Panc1 (cell line): Measurements from ENCODE around the gene TMED9. TPM values are rescaled to one million over a fixed set of nuclear protein-coding genes. Genes with fewer than 3 reads are reported as not detected.

Experiments used
- ATAC-seq: fragments of 200-7000 bp; cut with Tn5 transposase; 2 replicates; pipeline ENCODE4 v1.9.1; 2020; ENCODE audit warnings: mild to moderate bottlenecking, moderate library complexity
- BruUV-seq: library from RNA; stranded (reverse); fragments of 400-500 nt; replicated peaks from 2 replicates; lab custom pipeline; 2021; lab: Mats Ljungman, UMichigan
- CTCF ChIA-PET: fragments of 300-600 bp; sonication (Branson Sonifier 250); formaldehyde crosslinking; loops from one replicate; lab custom pipeline; 2022; ENCODE audit warnings: antibody characterized with exemption; lab: Charles Lee
- POLR2A ChIA-PET: fragments of 300-600 bp; sonication (Branson Sonifier 250); formaldehyde crosslinking; loops from one replicate; lab custom pipeline; 2022; ENCODE audit warnings: antibody characterized with exemption; lab: Charles Lee
- DNase-seq: peaks from one replicate; pipeline ENCODE4 v3.0.0-alpha.2; 2010; ENCODE audit warnings: low read depth, low spot score
- H3K27ac ChIP-seq: 2 replicates; pipeline ENCODE4 v1.5.1; 2011; ENCODE audit warnings: mild to moderate bottlenecking, low read length, inconsistent platforms
- H3K27me3 ChIP-seq: fragments of 200-500 bp; sonication (Bioruptor generic); 2 replicates; pipeline ENCODE4 v1.6.0; 2014; ENCODE audit warnings: low read length, inconsistent platforms; ENCODE audit not compliant: control insufficient read depth, insufficient read depth
- H3K36me3 ChIP-seq: fragments of 200-500 bp; sonication (Bioruptor generic); 2 replicates; pipeline ENCODE4 v1.5.1; 2014; ENCODE audit warnings: inconsistent platforms, mild to moderate bottlenecking, low read length, moderate library complexity; ENCODE audit not compliant: control insufficient read depth, insufficient read depth
- H3K4me1 ChIP-seq: 2 replicates; pipeline ENCODE4 v1.5.1; 2011; ENCODE audit warnings: inconsistent platforms, mild to moderate bottlenecking, low read length, moderate library complexity; ENCODE audit not compliant: control insufficient read depth, insufficient read depth
- H3K4me3 ChIP-seq, 2 experiments: 2 replicates each; pipeline ENCODE4 v1.5.1; 2011 to 2012; ENCODE audit warnings: low read depth in 2 of 2, low read length in 2 of 2, mild to moderate bottlenecking in 2 of 2, inconsistent platforms in 1 of 2, moderate library complexity in 1 of 2
- H3K9me3 ChIP-seq: fragments of 200-500 bp; sonication (Bioruptor generic); 2 replicates; pipeline ENCODE4 v1.5.1; 2014; ENCODE audit warnings: low read depth, mild to moderate bottlenecking, inconsistent platforms, low read length, moderate library complexity; ENCODE audit not compliant: control insufficient read depth, insufficient read depth
- CTCF ChIP-seq: fragments of 450-650 bp; IDR thresholded peaks from 2 replicates; pipeline ENCODE4 v1.5.1; 2017; ENCODE audit warnings: mild to moderate bottlenecking
- POLR2AphosphoS5 ChIP-seq: IDR thresholded peaks from 2 replicates; pipeline ENCODE4 v1.6.1; 2012; ENCODE audit warnings: mild to moderate bottlenecking, low read depth, low read length, moderate library complexity
- REST ChIP-seq, 2 experiments: IDR thresholded peaks; 2 replicates each; pipeline ENCODE4 v1.6.1; 2011 to 2012; ENCODE audit warnings: low read depth in 2 of 2, control low read depth in 1 of 2, low read length in 1 of 2, mild to moderate bottlenecking in 1 of 2, moderate library complexity in 1 of 2; ENCODE audit not compliant: insufficient read depth in 1 of 2
- SIN3A ChIP-seq: IDR thresholded peaks from 2 replicates; pipeline ENCODE4 v1.6.1; 2012; ENCODE audit warnings: low read depth, mild to moderate bottlenecking, low read length, moderate library complexity, borderline replicate concordance; ENCODE audit not compliant: insufficient read depth
- TCF7L2 ChIP-seq: IDR thresholded peaks from 2 replicates; pipeline ENCODE4 v1.6.1; 2011; ENCODE audit warnings: mild to moderate bottlenecking, low read depth, low read length, inconsistent platforms
- in situ Hi-C: cut with HindIII; loops from 2 replicates; pipeline ENCODE4 v1.10.0; 2016; ENCODE audit warnings: low sequenced_read_pairs, low pct_unique_long_range_greater_than_20kb
- intact Hi-C: fragments of 100-400 bp; cut with micrococcal nuclease; formaldehyde crosslinking; loops from one replicate; pipeline ENCODE4 v1.10.0; 2022; ENCODE audit not compliant: unreplicated experiment
- total RNA-seq: library from RNA; stranded (reverse); gene quantifications from one replicate; pipeline ENCODE4 v1.2.1, GENCODE V29; 2021; ENCODE audit not compliant: unreplicated experiment

Gene TMED9
- total RNA-seq, 1 experiment from 2014 or later: 293 TPM

GRCh38 chr5:177547736-177548135, 44.3 kb upstream of the TMED9 start:
- Histone ChIP-seq H3K4me1 (peaks cover 41% of the 10 kb centered on the region), H3K27me3 (no peaks in the 10 kb centered on the region), H3K4me3 (no peak overlapping the region), H3K9me3 (no peaks in the 10 kb centered on the region), H3K27ac (peak overlapping the region; percentile 29; the same call in 1 of the 2 replicates), H3K36me3 (no peaks in the 10 kb centered on the region)
- in situ Hi-C loops (loop anchor here (10.0 kb wide), 1 partner anchor 47 kb away; the partner anchor contains the start of gene TMED9), intact Hi-C loops (no loop called here)
- no TSS peak for BruUV-seq
- DNase-seq (no peak), ATAC-seq (no peak)
- ChIA-PET POLR2A (no interaction called here), CTCF (no interaction called here)
- no peak for TF ChIP-seq REST (IDR thresholded peaks at IDR 0.05; ENCODE audit: insufficient read depth in 1 of 2, low read depth in 2 of 2, low read length in 1 of 2)
- TF ChIP-seq TCF7L2: no peak
- no peak for TF ChIP-seq SIN3A

GRCh38 chr5:177548495-177548894, 43.5 kb upstream of the TMED9 start:
- H3K27me3 ChIP-seq: no peaks in the 10 kb centered on the region
- peak overlapping the region; percentile 29; the same call in 1 of the 2 replicates for H3K27ac ChIP-seq
- H3K4me1 ChIP-seq: peaks cover 43% of the 10 kb centered on the region
- in situ Hi-C loops: loop anchor here (10.0 kb wide), 1 partner anchor 46 kb away; the partner anchor contains the start of gene TMED9
- no peak for DNase-seq
- no peak overlapping the region for H3K4me3 ChIP-seq
- no peaks in the 10 kb centered on the region; the same call in 1 of the 2 replicates for H3K36me3 ChIP-seq
- ChIA-PET CTCF (no interaction called here), POLR2A (no interaction called here)
- no TSS peak for BruUV-seq
- H3K9me3 ChIP-seq: no peaks in the 10 kb centered on the region
- intact Hi-C loops: no loop called here
- no peak for ATAC-seq
- TF ChIP-seq TCF7L2: no peak
- no peak for TF ChIP-seq POLR2AphosphoS5
- TF ChIP-seq SIN3A: no peak
- TF ChIP-seq REST (IDR thresholded peaks at IDR 0.05; ENCODE audit: insufficient read depth in 1 of 2, low read depth in 2 of 2, low read length in 1 of 2): no peak
- TF ChIP-seq CTCF: no peak
